HG02623 (cell line): ENCODE data around the gene C1RL.
A peak's percentile ranks its signal among the peaks of the same experiment; 100 is the strongest.
"Not testable (repeated sequence)": the region's sequence is repeated elsewhere in the genome, so short reads cannot be mapped to it uniquely, and the experiment has no call there.

ENCODE experiments used
- ATAC-seq: cut with Tn5 transposase; IDR thresholded peaks from one replicate; pipeline ENCODE4 v1.9.1; 2021; ENCODE audit warnings: moderate library complexity; ENCODE audit not compliant: unreplicated experiment

C1RL gene

GRCh38 chr12:7116196-7116595 lies 7.2 kb upstream of the C1RL start:
- no peak for ATAC-seq

- ATAC-seq, result no peak
These were observed 5.8 kb upstream of the C1RL start for GRCh38 chr12:7114851-7115250.

GRCh38 chr12:7114008-7114407 lies 5.0 kb upstream of the C1RL start:
- ATAC-seq, result no peak

- no peak for ATAC-seq
These were observed 4.4 kb upstream of the C1RL start for GRCh38 chr12:7113389-7113871.

- ATAC-seq, result no peak
These were observed 3.0 kb upstream of the C1RL start for GRCh38 chr12:7112041-7112440.

GRCh38 chr12:7110661-7111060 lies 1.6 kb upstream of the C1RL start:
- no peak for ATAC-seq

GRCh38 chr12:7109572-7109920 lies 532 bp upstream of the C1RL start:
- no peak for ATAC-seq

- ATAC-seq, result peak; percentile 84
These were observed 815 bp downstream of the C1RL start for GRCh38 chr12:7108003-7108795.

- no peak for ATAC-seq
These were observed 1.4 kb downstream of the C1RL start for GRCh38 chr12:7107636-7108002.

GRCh38 chr12:7107181-7107580 lies 1.8 kb downstream of the C1RL start:
- ATAC-seq, result not testable (repeated sequence)

- ATAC-seq, result no peak
These were observed 2.9 kb downstream of the C1RL start for GRCh38 chr12:7106082-7106481.

- no peak for ATAC-seq
These were observed 5.0 kb downstream of the C1RL start for GRCh38 chr12:7103837-7104584.

GRCh38 chr12:7102582-7102981 lies 6.4 kb downstream of the C1RL start:
- no peak for ATAC-seq

GRCh38 chr12:7101694-7102131 lies 7.3 kb downstream of the C1RL start:
- no peak for ATAC-seq

- ATAC-seq, result no peak
These were observed 7.8 kb downstream of the C1RL start for GRCh38 chr12:7101047-7101693.

GRCh38 chr12:7100239-7100638 lies 8.8 kb downstream of the C1RL start:
- ATAC-seq, result no peak

- ATAC-seq, result no peak
These were observed 9.6 kb downstream of the C1RL start for GRCh38 chr12:7099290-7099996.

- ATAC-seq, result no peak
These were observed 12.0 kb downstream of the C1RL start for GRCh38 chr12:7096979-7097378.

- no peak for ATAC-seq
These were observed 12.7 kb downstream of the C1RL start for GRCh38 chr12:7096006-7096932.

- ATAC-seq, result no peak
These were observed 15.1 kb downstream of the C1RL start for GRCh38 chr12:7093892-7094291.
